Neural cell (in vitro differentiated cells): ENCODE data around the gene FBXL5. TPM values are rescaled to one million over a fixed set of nuclear protein-coding genes. Genes with fewer than 3 reads are reported as not detected.

ENCODE experiments used
- H2AFZ ChIP-seq: fragments of 200-600, 300-800 bp; sonication (generic), shearing (Covaris generic); 2 replicates; pipeline ENCODE4 v1.6.0; 2014; ENCODE audit warnings: low read depth, mild to moderate bottlenecking, antibody characterized with exemption, low read length, moderate library complexity
- H3F3A ChIP-seq: fragments of 200-600 bp; shearing (Covaris generic); 2 replicates; pipeline ENCODE4 v1.6.1; 2016; ENCODE audit warnings: mild to moderate bottlenecking, moderate library complexity, mixed read lengths, antibody characterized with exemption, low read length; ENCODE audit not compliant: insufficient read depth, poor library complexity, severe bottlenecking
- H3K27ac ChIP-seq: fragments of 200-600, 300-800 bp; sonication (generic), shearing (Covaris generic); 2 replicates; pipeline ENCODE4 v1.5.1; 2014; ENCODE audit warnings: mild to moderate bottlenecking, low read length, moderate library complexity
- H3K27me3 ChIP-seq: fragments of 300-800, 200-600 bp; sonication (generic), shearing (Covaris generic); 2 replicates; pipeline ENCODE4 v1.6.0; 2014; ENCODE audit warnings: mild to moderate bottlenecking, low read depth, low read length, moderate library complexity; ENCODE audit not compliant: insufficient read depth
- H3K36me3 ChIP-seq: fragments of 300-800, 200-600 bp; sonication (generic), shearing (Covaris generic); 2 replicates; pipeline ENCODE4 v1.5.1; 2014; ENCODE audit warnings: mild to moderate bottlenecking, antibody characterized with exemption, low read length, moderate library complexity; ENCODE audit not compliant: insufficient read depth
- H3K4me2 ChIP-seq: fragments of 300-800, 200-600 bp; sonication (generic), shearing (Covaris generic); 2 replicates; pipeline ENCODE4 v1.6.0; 2014; ENCODE audit warnings: mild to moderate bottlenecking, low read length
- H3K4me3 ChIP-seq: fragments of 300-800, 200-600 bp; sonication (generic), shearing (Covaris generic); 2 replicates; pipeline ENCODE4 v1.5.1; 2014; ENCODE audit warnings: mild to moderate bottlenecking, low read length, moderate library complexity
- H3K79me2 ChIP-seq: fragments of 200-600 bp; shearing (Covaris generic); replicated peaks from 2 replicates; pipeline ENCODE4 v1.6.0; 2014; ENCODE audit warnings: mild to moderate bottlenecking, low read length, moderate library complexity; ENCODE audit not compliant: insufficient read depth
- H3K9ac ChIP-seq: fragments of 300-800, 200-600 bp; sonication (generic), shearing (Covaris generic); 2 replicates; pipeline ENCODE4 v1.6.1; 2016; ENCODE audit warnings: mild to moderate bottlenecking, low read length, mixed read lengths
- H3K9me2 ChIP-seq: fragments of 200-600 bp; shearing (Covaris generic); 2 replicates; pipeline ENCODE4 v1.6.1; 2016; ENCODE audit warnings: mild to moderate bottlenecking, low read length, mixed read lengths; ENCODE audit not compliant: insufficient read depth
- H3K9me3 ChIP-seq: fragments of 200-600, 300-800 bp; sonication (generic), shearing (Covaris generic); 2 replicates; pipeline ENCODE4 v1.6.1; 2016; ENCODE audit warnings: mild to moderate bottlenecking, mixed run types, low read length, moderate library complexity, mixed read lengths
- H4K20me1 ChIP-seq: fragments of 200-600 bp; shearing (Covaris generic); 2 replicates; pipeline ENCODE4 v1.6.1; 2016; ENCODE audit warnings: mild to moderate bottlenecking, mixed run types; ENCODE audit not compliant: insufficient read depth
- EP300 ChIP-seq: fragments of 450-650 bp; conservative IDR thresholded peaks from 2 replicates; pipeline ENCODE4 v1.6.1; 2014; ENCODE audit warnings: antibody characterized with exemption, mild to moderate bottlenecking, moderate library complexity; ENCODE audit not compliant: poor library complexity, severe bottlenecking
- EZH2 ChIP-seq: fragments of 200-600, 300-800 bp; shearing (Covaris generic), sonication (generic); IDR thresholded peaks from 2 replicates; pipeline ENCODE4 v1.6.1; 2014; ENCODE audit warnings: antibody characterized with exemption, low read length, borderline replicate concordance, mild to moderate bottlenecking; ENCODE audit not compliant: insufficient read depth, poor library complexity, severe bottlenecking
- MXI1 ChIP-seq: fragments of 450-650 bp; conservative IDR thresholded peaks from 2 replicates; pipeline ENCODE4 v1.6.1; 2014; ENCODE audit warnings: antibody characterized with exemption, mild to moderate bottlenecking; ENCODE audit not compliant: poor library complexity, severe bottlenecking
- POLR2AphosphoS5 ChIP-seq: IDR thresholded peaks from 2 replicates; pipeline ENCODE4 v1.6.1; 2012
- RAD21 ChIP-seq: fragments of 450-650 bp; conservative IDR thresholded peaks from 2 replicates; pipeline ENCODE4 v1.6.1; 2014; ENCODE audit warnings: antibody characterized with exemption, mild to moderate bottlenecking, moderate library complexity
- SMC3 ChIP-seq: fragments of 450-650 bp; conservative IDR thresholded peaks from 2 replicates; pipeline ENCODE4 v1.6.1; 2014; ENCODE audit warnings: antibody characterized with exemption, mild to moderate bottlenecking, moderate library complexity; ENCODE audit not compliant: poor library complexity
- TAF1 ChIP-seq: IDR thresholded peaks from 2 replicates; pipeline ENCODE4 v1.6.1; 2012; ENCODE audit warnings: low read depth
- polyA plus RNA-seq: library from polyadenylated mRNA; depleted of rRNA; stranded (reverse); fragments of >200 nt; gene quantifications from 2 replicates; pipeline ENCODE4 v1.2.3, GENCODE V29; 2014
- TF ChIP-seq, protein P1 (sequence below): fragments of 450-650 bp; IDR thresholded peaks from 2 replicates; pipeline ENCODE4 v1.5.1; 2014; ENCODE audit warnings: antibody characterized with exemption, mild to moderate bottlenecking, moderate library complexity; ENCODE audit not compliant: poor library complexity, severe bottlenecking
- TF ChIP-seq, protein P2 (sequence below): IDR thresholded peaks from 2 replicates; pipeline ENCODE4 v1.6.1; 2012; ENCODE audit warnings: borderline replicate concordance

The FBXL5 gene
- polyA plus RNA-seq, 1 donor from 2014 or later, result 70.6 TPM

DNA sequence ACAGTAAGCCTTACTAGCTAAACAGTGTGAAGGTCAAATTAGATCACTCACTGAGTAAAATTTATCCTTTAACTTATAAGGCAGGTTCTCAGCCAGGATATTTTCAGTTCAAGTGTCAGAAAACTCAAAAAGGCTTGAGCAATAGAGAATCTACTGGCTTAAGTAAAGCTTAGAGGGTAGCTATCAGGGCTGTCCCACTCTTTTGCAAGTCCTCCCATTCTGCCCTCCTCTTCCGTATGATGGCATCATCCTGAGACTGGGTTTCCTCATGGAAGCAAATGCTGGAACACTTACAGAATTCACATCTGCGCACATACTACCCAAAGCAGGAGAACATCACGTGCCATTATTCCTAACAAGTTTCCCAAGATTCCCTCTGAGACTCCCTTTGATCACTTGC lies 55.0 kb downstream of the FBXL5 start:
- Histone ChIP-seq H3K79me2 (no peaks in the 10 kb centered on the region), H2AFZ (no peak overlapping the region), H3K27ac (no peak overlapping the region), H3K4me3 (no peak overlapping the region), H3K9me2 (no peaks in the 10 kb centered on the region), H3K36me3 (peaks cover 7% of the 10 kb centered on the region), H3K27me3 (no peaks in the 10 kb centered on the region), H3K9ac (no peak overlapping the region), H3K4me2 (no peak overlapping the region), H4K20me1 (no peaks in the 10 kb centered on the region), H3K9me3 (no peaks in the 10 kb centered on the region), H3F3A (no peaks in the 10 kb centered on the region)
- no peak for TF ChIP-seq TAF1
- no peak for TF ChIP-seq EP300
- TF ChIP-seq, protein P1, sequence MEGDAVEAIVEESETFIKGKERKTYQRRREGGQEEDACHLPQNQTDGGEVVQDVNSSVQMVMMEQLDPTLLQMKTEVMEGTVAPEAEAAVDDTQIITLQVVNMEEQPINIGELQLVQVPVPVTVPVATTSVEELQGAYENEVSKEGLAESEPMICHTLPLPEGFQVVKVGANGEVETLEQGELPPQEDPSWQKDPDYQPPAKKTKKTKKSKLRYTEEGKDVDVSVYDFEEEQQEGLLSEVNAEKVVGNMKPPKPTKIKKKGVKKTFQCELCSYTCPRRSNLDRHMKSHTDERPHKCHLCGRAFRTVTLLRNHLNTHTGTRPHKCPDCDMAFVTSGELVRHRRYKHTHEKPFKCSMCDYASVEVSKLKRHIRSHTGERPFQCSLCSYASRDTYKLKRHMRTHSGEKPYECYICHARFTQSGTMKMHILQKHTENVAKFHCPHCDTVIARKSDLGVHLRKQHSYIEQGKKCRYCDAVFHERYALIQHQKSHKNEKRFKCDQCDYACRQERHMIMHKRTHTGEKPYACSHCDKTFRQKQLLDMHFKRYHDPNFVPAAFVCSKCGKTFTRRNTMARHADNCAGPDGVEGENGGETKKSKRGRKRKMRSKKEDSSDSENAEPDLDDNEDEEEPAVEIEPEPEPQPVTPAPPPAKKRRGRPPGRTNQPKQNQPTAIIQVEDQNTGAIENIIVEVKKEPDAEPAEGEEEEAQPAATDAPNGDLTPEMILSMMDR, result no peak
- TF ChIP-seq SMC3, result no peak
- TF ChIP-seq POLR2AphosphoS5, result no peak
- no peak for TF ChIP-seq MXI1
- TF ChIP-seq, protein P2, sequence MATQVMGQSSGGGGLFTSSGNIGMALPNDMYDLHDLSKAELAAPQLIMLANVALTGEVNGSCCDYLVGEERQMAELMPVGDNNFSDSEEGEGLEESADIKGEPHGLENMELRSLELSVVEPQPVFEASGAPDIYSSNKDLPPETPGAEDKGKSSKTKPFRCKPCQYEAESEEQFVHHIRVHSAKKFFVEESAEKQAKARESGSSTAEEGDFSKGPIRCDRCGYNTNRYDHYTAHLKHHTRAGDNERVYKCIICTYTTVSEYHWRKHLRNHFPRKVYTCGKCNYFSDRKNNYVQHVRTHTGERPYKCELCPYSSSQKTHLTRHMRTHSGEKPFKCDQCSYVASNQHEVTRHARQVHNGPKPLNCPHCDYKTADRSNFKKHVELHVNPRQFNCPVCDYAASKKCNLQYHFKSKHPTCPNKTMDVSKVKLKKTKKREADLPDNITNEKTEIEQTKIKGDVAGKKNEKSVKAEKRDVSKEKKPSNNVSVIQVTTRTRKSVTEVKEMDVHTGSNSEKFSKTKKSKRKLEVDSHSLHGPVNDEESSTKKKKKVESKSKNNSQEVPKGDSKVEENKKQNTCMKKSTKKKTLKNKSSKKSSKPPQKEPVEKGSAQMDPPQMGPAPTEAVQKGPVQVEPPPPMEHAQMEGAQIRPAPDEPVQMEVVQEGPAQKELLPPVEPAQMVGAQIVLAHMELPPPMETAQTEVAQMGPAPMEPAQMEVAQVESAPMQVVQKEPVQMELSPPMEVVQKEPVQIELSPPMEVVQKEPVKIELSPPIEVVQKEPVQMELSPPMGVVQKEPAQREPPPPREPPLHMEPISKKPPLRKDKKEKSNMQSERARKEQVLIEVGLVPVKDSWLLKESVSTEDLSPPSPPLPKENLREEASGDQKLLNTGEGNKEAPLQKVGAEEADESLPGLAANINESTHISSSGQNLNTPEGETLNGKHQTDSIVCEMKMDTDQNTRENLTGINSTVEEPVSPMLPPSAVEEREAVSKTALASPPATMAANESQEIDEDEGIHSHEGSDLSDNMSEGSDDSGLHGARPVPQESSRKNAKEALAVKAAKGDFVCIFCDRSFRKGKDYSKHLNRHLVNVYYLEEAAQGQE, result no peak
- no peak for TF ChIP-seq EZH2
- TF ChIP-seq RAD21, result no peak

DNA sequence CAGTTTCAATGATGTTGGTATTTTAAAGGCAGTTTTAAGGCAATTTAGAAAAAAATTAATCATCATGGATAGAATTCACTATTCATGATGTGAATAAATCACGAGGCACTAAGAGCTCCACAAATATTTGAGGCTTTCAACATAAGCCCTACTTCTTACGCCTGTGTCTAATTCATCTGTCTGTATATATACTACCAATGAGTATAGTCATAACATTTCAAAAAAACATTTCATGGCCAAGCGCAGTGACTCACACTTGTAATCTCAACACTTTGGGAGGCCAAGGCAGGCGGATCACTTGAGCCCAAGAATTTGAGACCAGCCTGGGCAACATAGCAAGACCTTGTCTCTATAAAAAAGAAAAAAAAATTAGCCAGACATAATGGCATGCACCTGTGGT lies 56.5 kb downstream of the FBXL5 start:
- Histone ChIP-seq H3K79me2 (no peaks in the 10 kb centered on the region), H3F3A (no peaks in the 10 kb centered on the region), H3K27me3 (no peaks in the 10 kb centered on the region), H3K9me2 (no peaks in the 10 kb centered on the region), H3K9ac (no peak overlapping the region), H3K4me2 (no peak overlapping the region), H3K4me3 (no peak overlapping the region), H2AFZ (no peak overlapping the region), H3K9me3 (no peaks in the 10 kb centered on the region), H4K20me1 (no peaks in the 10 kb centered on the region), H3K27ac (no peak overlapping the region), H3K36me3 (no peaks in the 10 kb centered on the region)
- TF ChIP-seq, protein P1, result no peak
- TF ChIP-seq EZH2, result no peak
- no peak for TF ChIP-seq TAF1
- no peak for TF ChIP-seq EP300
- TF ChIP-seq, protein P2, result no peak
- no peak for TF ChIP-seq MXI1
